G401.6 (cell line): ENCODE results near the gene NXN.
"Not testable (repeated sequence)": the region's sequence is repeated elsewhere in the genome, so short reads cannot be mapped to it uniquely, and the experiment has no call there.

Experiments
- FAIRE-seq: peaks from 2 replicates; lab custom pipeline; 2012; peaks lifted over from hg19 to GRCh38; lab: Jason Lieb, UNC

NXN gene

GRCh38 chr17:979212-979538, 401 bp downstream of the NXN start:
- FAIRE-seq, result no peak

GRCh38 chr17:978103-979093, 1.2 kb downstream of the NXN start:
- peak; percentile 75 for FAIRE-seq

GRCh38 chr17:977166-977565, 2.4 kb downstream of the NXN start:
- no peak for FAIRE-seq

GRCh38 chr17:976312-976711, 3.3 kb downstream of the NXN start:
- no peak for FAIRE-seq

GRCh38 chr17:975371-975915, 4.1 kb downstream of the NXN start:
- no peak for FAIRE-seq

- FAIRE-seq, result not testable (repeated sequence)
These were observed 4.8 kb downstream of the NXN start for GRCh38 chr17:974778-975177.

GRCh38 chr17:973053-973452, 6.5 kb downstream of the NXN start:
- FAIRE-seq, result no peak

GRCh38 chr17:971861-972260, 7.7 kb downstream of the NXN start:
- not testable (repeated sequence) for FAIRE-seq

- peak; percentile 17 for FAIRE-seq
These were observed 9.2 kb downstream of the NXN start for GRCh38 chr17:970364-970763.

- FAIRE-seq, result peak; percentile 15
These were observed 9.7 kb downstream of the NXN start for GRCh38 chr17:969811-970355.

- FAIRE-seq, result no peak
These were observed 10.5 kb downstream of the NXN start for GRCh38 chr17:968812-969730.

GRCh38 chr17:967122-967521, 12.5 kb downstream of the NXN start:
- FAIRE-seq, result no peak

- no peak for FAIRE-seq
These were observed 14.1 kb downstream of the NXN start for GRCh38 chr17:965311-965989.

- FAIRE-seq, result no peak
These were observed 14.7 kb downstream of the NXN start for GRCh38 chr17:964876-965275.

- no peak for FAIRE-seq
These were observed 16.9 kb downstream of the NXN start for GRCh38 chr17:962670-963069.

- no peak for FAIRE-seq
These were observed 17.4 kb downstream of the NXN start for GRCh38 chr17:962166-962565.

- no peak for FAIRE-seq
These were observed 20.7 kb downstream of the NXN start for GRCh38 chr17:958712-959451.

- FAIRE-seq, result no peak
These were observed 21.6 kb downstream of the NXN start for GRCh38 chr17:957856-958421.

- no peak for FAIRE-seq
These were observed 22.7 kb downstream of the NXN start for GRCh38 chr17:956905-957304.

- peak; percentile 98 for FAIRE-seq
These were observed 25.0 kb downstream of the NXN start for GRCh38 chr17:954431-955164.
